HG03159 (cell line): ENCODE results near the gene IL22.
A peak's percentile ranks its signal among the peaks of the same experiment; 100 is the strongest.
"Not testable (repeated sequence)": the region's sequence is repeated elsewhere in the genome, so short reads cannot be mapped to it uniquely, and the experiment has no call there.

Source experiments
- ATAC-seq: cut with Tn5 transposase; IDR thresholded peaks from one replicate; pipeline ENCODE4 v1.9.1; 2021; ENCODE audit warnings: mild to moderate bottlenecking, moderate library complexity; ENCODE audit not compliant: unreplicated experiment

IL22 gene

DNA sequence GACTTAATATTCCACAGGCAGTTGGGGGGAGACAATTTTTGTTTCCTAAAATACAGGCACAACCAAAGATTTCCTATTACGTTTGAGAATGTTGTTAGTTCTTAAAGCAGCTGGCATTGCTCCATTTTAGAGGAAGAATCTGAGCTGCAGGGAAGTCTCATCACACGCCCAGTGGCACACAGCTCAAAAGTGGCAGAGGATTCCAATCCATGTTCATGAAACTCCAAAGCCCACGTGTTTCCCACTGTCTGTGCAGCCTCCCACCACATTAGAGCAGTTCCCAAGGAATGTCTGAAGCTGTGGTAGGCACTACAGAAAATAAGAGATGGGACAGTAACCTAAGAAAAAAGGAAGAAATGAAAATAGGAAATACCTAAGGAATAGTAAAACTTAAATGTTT is 21.7 kb downstream of the IL22 start:
- ATAC-seq, result no peak

- no peak for ATAC-seq
These were observed 22.2 kb downstream of the IL22 start for GRCh38 chr12:68231229-68231628.

GRCh38 chr12:68229956-68230355 is 23.4 kb downstream of the IL22 start:
- ATAC-seq, result no peak

GRCh38 chr12:68227356-68227755 is 26.0 kb downstream of the IL22 start:
- ATAC-seq, result no peak

GRCh38 chr12:68225576-68226476 is 27.6 kb downstream of the IL22 start, which contains the start of gene IL26:
TSS of gene IL26 (minus strand) at chr12:68225810. CDS start at chr12:68225756, 54 bp downstream.
- no peak for ATAC-seq

DNA sequence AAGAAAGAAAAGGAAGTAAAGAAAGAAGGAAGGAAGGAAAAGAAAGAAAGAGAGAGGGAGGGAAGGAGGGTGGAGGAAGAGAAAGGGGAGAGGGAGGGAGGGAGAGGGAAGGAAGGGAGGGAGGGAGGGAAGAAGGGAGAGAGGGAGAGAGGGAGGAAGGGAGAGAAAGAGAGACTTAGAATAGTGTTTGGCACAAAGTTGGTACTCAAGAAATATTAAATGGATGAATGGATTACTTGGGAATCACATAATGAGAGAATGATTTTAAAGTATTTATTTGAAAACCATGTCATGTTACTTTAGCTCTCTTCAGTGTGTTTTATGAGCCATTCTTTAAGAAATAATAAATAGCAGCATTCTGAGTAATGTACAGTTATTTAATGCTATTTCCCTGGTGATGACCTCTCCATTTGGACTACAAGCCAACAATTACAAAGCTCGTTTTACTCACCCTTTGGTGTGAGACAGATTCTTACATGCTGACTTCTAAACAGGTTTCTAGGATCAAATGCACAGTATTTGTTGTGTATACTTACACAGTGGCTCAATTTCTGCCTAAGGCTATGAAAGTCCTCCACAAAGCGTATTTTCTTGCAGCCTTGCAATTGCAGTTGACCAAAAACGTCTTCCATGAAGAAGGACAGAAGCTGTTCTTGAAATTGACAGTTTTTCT is 28.7 kb downstream of the IL22 start:
- no peak for ATAC-seq

DNA sequence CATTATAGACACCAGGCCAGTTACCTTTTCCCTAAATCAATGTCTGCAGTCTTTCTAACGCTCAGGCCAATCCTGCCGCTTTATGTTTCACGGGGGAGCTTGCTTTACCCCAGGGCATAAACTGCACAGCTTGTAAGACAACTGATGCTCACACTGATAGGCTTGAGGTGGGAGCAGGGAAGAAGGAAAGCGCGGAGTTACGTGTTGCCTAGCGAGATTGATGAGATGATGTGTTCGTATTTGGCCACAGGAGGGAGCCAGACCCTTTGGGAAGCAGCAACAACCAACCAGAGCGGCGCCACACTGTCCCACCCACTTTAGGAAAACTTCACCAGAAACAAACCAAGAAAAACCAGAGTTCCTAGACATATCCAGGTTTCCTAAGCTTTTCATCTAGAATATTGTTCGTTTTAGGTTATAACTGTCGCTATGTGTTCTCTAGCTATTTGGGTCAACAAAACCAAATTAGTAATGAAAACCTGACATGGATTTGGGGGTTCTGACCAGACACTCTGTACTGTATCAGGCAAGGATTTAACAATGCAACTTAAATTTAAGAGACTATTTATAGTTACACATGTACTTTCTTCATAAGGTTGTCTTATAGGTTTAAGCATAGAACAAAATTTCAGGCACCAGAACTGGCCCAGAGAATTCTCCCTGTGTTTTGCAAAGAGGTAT is 30.2 kb downstream of the IL22 start:
- peak; percentile 83 for ATAC-seq

GRCh38 chr12:68222326-68222725 is 31.1 kb downstream of the IL22 start:
- no peak for ATAC-seq

DNA sequence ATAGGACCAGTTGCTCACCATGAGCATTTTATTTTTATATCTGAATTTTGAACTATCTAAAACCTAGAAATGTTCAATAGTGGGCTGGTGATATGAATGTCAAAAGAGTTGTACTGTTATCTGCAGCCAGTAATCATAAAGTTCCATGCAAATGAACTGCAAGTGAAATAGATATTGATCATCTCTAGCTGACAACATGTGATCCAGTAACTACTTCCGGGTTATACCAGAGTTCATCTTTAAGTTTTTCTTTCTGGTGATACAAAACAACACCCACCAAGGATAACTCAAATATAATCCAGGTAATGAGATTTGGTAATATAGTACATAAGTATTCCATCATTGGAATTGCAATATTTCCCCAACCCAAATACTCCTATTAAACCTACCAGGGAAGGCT is 31.9 kb downstream of the IL22 start:
- no peak for ATAC-seq

- ATAC-seq, result no peak
These were observed 42.5 kb downstream of the IL22 start for GRCh38 chr12:68210875-68211274.

GRCh38 chr12:68209048-68209728 is 44.2 kb downstream of the IL22 start:
- ATAC-seq, result not testable (repeated sequence)

- no peak for ATAC-seq
These were observed 46.1 kb downstream of the IL22 start for GRCh38 chr12:68207276-68207675.

DNA sequence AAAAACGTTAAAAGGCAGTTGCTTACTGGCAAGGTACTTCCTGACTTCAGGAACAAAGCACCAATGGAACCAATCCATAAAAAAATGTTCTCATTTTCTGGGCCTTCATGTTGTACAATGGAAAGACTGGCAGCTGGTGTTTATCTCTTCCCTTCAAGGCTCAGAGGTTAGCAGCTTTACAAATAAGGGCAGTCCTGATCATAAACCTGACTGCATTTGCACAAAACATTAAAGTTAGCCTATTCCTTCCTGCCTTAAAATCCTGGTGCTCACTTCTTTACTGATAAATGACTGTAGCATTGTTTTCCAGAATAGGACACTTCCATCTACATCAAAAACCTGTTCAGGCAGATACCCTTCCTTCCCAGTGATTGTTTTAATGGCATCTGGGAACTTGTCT is 47.0 kb downstream of the IL22 start:
- no peak for ATAC-seq

DNA sequence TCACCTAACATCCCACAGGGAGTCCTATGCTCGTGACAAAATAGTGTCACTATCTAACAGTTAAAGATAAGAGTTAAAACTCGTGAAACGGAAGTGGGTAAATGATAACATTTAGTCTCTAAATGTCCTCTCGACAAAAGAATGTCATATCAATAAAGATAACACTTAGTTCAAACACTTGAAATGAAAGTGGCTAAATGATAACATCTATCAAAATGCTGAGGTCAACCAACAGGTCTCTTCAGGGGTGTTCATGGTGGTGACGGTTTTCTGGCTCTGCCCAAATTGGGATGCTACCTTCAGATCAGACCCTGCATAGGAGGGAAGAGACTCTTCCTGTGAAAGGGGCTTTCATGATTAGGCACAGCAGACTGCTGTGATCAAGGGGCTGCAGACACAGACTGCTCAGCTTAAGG is 49.9 kb downstream of the IL22 start:
- no peak for ATAC-seq

DNA sequence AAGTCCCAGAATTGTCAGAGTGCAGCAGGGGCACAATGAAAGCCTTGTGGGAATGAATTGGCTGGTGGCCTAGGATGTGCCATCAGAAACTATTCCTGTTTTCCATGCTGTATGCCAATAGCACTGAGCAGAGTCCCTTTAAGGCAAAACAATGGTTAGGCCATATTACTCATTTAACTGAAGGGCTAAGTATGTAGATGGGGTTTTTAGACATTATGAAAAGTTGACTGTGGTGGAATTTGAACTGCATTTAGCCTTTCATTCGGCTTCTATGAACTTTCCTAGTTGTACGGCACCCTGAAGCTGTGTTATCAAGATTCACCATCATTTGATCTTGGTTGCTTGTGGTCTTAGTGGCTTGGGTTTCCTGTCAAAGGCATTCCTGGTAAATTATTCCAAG is 52.5 kb downstream of the IL22 start:
- no peak for ATAC-seq

DNA sequence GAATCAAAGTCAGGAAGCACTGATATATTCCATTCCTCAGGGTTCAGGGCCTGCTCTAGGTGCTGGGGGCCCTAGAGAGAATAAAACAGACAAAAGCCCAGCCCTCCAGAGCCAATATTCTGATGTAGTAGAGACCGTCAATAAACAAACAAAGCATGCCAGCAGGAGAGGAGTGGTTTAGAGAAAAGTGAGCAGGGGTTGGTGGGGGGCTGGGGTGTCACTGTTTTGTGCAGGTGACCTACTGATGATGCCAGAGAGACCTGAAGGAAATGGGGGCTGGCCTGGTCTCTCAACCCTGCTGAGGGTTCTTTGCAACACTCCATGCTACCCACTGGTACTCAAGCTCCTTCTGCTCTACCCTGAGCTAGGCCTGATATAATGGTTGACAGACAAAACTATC is 54.3 kb downstream of the IL22 start:
- no peak for ATAC-seq

DNA sequence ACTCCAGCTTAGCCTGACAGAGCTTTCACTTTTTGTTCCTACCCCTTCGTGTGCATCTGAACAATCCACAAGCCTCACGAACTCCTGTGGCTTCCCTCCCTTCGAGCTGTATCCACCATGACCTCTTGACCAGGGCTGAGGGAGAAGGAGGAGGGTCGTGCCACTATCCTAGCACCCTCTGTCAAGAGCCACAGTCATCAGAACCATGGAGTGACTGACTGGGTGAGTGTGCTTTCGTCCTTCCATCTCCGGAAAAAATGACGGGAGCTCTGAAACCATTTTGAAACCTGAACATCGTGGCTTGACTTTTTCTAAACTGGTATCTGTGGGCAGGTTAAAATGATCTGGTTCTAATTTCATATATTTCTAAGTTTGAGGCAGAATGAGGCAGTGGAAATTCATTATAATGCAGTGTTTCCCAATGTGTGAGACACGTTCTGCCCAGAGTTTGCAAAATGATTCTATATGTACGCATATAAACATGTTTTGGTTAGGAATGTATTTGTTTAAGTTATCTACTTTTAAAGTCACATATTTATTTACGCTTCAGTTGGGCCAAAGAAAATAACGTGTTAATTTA is 54.8 kb downstream of the IL22 start:
- no peak for ATAC-seq
